ENCODE results near the gene KCNA4.
"Not testable (repeated sequence)": the region's sequence is repeated elsewhere in the genome, so short reads cannot be mapped to it uniquely, and the experiment has no call there.

Gene KCNA4

DNA sequence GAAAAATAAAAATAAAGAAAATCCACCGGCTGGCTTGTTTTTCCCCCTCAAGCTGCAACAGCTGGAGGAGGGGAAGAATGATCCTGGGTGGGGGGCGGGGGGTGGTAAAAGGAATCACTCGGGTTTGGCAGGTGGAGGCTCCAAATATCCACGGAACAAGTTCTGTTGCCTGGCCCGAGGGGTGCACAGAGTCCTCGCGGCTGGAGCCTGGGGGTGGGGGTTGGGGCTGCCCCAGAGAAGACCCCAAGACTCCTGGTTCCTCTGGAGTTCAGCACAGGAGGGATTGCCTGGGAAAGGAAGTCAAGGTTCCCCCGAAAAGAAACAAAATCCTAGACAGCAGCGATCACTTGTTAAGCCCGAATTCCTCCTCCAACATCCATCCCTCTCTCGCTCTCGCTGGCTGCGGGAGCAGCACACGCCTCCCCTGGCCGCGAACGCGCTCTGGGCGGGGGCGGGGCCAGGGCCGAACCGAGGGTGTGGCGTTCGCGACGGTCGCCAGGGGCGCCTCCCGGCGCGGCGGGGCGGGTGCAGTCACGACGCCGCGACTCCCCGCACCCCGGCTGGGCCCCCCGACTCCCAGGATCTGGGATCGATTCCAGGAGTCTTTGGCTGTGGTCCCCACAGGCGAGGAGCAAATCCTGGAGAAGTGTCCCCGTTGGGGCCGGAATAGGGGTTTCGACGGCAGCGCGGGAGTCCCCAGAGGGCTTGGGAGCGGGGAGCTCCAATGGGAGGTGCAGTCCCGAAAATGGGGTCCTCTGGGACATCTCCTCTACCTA is at the start of gene KCNA4:
Gene KCNA4 (minus strand): TSS at position 443 of the 776 bp plus-strand sequence. CDS start 4,352 bp downstream, outside the sequence.
- DNase-seq: peak; percentile 48 to 60

DNA sequence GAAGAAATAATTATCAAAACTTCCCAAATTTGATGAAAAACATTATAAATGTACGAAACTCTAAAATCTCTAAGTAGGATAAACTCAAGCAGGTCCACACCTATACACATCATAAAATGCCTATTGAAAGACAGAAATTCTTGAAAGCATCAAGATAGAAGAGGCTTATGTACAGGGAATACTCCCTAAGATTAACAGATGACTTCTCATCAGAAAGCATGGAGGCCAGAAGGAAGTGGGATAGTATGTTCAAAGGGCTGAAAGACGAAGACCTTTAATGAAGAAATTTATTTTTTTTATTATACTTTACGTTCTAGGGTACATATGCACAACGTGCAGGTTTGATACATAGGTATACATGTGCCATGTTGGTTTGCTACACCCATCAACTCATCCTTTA is 45.3 kb upstream of the KCNA4 start:
- no peak for DNase-seq

- DNase-seq: no peak
Observed at GRCh38 chr11:30059172-30059815, 42.5 kb upstream of the KCNA4 start.

DNA sequence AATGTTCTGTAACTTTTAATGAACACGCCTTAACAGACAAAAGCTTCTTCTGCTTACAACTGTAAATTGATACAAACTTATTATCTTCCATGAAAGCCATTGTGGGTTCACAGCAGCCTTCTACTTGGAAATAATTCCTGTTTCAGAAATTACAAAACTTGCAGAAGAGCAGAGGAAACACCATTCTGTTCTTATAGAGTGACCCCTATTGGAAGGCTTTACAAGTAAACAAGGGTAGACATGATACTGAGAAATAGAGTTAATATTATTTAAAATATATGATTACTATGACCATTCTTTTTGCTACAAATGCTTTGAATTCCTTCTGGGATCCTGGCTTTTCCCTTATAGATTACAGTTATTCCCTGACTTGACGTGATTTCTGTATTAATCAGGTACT is 32.4 kb upstream of the KCNA4 start:
- no peak for DNase-seq

GRCh38 chr11:30046578-30046945 is 29.7 kb upstream of the KCNA4 start:
- DNase-seq: no peak

DNA sequence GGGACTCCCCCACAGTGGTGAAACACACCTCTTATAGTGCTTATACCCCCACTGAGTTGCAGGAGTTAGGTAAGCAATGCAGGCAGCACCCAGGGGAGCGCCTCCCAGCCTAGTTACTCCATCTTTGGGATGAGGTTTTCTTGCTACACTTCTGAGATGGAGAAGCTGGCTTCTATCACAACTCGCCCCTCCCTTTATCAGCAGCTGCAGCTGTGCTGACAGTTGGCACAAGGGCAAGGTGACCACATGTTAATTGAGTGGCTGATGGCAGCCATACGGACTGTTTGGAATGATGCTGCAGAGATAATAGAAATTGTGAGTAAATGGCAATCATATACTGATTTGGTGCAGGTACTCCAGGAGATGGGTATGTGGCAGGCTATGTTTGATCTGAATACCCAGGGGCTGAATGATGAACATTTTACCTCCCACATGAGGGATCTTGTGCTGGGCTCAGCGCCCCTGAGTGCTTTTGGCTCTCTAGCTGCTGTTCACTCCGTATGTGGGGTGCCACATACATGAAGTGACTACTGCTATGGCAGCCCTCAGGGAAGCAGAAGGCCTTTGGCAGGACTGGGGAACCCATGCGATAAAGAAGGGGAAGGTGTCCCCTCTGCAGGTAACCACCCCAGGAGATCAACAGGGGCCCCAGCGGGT is 29.2 kb upstream of the KCNA4 start:
- no peak for DNase-seq

DNA sequence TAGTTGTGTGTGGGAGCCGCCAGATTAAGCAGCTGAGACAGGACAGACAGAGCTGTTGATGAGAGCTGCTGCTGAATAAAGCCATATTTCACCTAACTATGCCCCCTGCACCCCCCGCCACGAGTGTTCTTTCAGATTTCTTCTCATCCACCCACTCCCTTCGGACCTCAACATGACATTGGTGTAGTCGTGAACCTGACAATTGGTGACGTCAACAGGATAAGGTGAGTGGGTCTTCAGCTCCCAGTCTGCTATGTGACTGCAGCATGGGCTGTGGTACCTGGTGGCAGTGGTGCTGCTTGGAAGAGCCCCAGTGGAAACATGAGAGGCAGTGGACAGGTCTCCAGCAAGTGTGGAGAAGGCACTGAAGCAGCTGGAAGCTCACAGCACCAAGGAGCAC is 28.3 kb upstream of the KCNA4 start:
- DNase-seq: no peak

DNA sequence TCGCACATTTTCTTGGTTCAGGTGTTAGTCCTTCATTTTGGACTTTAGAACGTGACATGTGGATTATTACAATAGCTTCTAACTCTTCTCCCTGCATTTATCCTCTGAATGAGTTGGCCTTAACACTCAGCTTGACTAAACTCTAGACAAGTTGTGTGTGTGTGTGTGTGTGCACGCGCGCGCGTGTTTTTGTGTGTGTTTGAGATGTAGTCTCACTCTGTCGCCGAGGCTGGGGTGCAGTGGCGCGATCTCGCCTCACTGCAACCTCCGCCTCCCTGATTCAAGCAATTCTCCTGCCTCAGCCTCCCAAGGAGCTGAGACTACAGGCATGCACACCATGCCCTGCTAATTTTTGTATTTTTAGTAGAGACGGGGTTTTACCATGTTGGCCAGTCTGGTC is 24.3 kb upstream of the KCNA4 start:
- DNase-seq: no peak

GRCh38 chr11:30034746-30035145 is 17.9 kb upstream of the KCNA4 start:
- not testable (repeated sequence) for DNase-seq

- DNase-seq: not testable (repeated sequence)
Observed at GRCh38 chr11:30034166-30034565, 17.3 kb upstream of the KCNA4 start.

- no peak for DNase-seq
Observed at GRCh38 chr11:30025396-30026139, 8.7 kb upstream of the KCNA4 start.

DNA sequence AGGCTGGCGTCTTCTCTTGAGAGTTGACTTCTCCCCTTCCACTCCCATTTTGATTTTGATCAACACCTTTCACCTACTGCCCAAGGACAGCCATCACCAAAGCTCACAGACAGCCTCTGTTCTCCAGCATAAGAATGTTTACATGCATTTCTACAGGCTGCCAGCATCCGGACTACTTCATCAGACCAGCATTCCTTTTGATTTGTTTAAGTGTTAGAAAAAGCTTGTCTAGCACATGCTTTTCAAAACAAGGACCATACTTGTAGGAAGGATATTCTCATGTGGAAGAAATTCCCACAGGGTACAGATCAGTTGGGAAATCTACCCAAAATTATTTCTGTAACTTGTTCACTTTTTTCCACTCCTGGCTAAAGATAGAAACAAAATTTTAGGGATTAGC is 6.2 kb upstream of the KCNA4 start:
- DNase-seq: no peak

DNA sequence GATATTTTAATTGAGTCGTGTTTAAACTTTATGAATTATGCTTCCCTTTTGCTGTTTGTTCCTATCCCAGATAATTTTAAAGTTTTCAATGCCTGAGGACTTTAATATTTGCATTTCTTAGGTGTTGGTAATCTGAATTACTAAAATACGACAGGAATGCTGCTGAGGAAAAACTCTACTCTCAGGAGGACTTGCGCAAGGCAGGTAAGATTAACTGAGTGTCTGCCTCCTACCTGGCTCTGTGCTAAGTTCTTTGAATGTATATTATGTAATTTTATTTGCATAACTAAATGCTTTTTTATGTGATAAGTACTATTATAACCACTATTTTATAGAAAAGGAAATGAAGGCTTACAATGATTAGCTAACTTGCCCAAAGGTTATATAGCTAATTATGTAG is 2.7 kb upstream of the KCNA4 start:
- no peak for DNase-seq

DNA sequence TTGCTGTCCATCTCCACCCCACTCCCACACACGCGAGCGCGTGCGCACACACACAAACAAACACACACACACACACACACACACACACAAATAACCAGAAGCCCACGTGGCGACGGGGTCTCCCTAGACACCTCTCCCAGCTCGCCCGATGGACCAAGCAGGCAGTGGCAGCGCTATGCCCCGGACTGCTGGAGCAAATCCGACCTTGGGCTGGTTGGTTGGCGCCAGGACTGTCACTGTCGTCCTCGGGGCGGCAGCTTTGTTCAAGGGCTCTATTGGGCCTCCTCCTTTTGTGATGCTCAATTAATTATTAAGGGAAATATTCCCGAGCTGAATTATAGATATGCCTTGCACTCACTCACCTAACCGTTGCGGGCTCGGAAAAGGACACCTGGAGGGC is 1.7 kb upstream of the KCNA4 start:
- DNase-seq: no peak

DNA sequence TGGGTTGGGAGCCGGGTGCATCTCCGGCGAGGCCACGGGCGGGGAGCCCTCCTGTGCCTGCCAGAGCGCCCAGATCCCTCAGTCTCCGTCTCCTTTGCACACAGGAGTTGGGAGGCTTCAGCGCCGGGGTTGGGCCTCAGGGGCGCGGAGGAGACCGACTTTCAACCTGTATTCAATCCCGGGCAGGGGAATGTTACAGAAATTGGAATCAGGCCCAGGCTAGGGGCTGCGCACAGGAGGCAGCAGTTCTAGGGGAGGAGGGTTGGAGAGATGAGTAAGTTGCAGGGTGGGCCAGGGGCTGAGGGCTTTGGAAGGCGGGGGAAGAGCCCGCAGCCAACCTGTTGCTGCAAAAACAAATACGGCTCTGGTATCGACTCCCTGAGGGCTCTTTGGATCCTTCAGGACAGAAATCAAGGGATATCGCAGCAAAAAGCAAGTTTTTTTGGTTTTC is 640 bp upstream of the KCNA4 start:
- no peak for DNase-seq

- DNase-seq: no peak
Observed at GRCh38 chr11:30015725-30016412, 961 bp downstream of the KCNA4 start.

- no peak for DNase-seq
Observed at GRCh38 chr11:30012346-30012745, 4.5 kb downstream of the KCNA4 start.

DNA sequence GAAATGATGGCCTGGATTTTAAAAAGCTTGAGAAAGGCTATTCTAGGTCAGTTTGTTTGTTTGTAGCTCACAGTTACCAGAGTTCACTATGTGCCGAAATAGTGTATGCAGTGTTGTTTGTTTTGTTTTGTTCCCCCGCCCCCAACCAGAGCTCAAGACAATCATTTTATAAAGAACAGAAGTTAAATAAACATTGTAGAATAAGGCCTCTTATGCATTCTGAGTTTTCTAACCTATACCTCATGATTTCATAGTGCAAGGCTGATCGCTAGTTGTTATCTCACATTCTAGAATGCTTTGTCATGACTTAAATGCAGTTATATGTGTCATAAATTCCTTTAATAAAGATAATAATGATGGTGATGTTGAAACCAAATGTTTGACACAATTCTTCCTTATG is 7.8 kb downstream of the KCNA4 start:
- no peak for DNase-seq

- peak; percentile 9 to 40 for DNase-seq
Observed at GRCh38 chr11:30006876-30007275, 10.0 kb downstream of the KCNA4 start.

GRCh38 chr11:30002157-30002785 is 14.6 kb downstream of the KCNA4 start:
- no peak for DNase-seq

GRCh38 chr11:30000986-30001750 is 15.7 kb downstream of the KCNA4 start:
- DNase-seq: peak in 1 of 2 experiments; percentile 51

All from NCI-H2081 (cell line).